GM21737 (cell line): ENCODE measurements around the gene SPINK5.
"Not testable (repeated sequence)": the region's sequence is repeated elsewhere in the genome, so short reads cannot be mapped to it uniquely, and the experiment has no call there.

Experiments
- ATAC-seq: cut with Tn5 transposase; IDR thresholded peaks from one replicate; pipeline ENCODE4 v1.9.1; 2021; ENCODE audit warnings: mild to moderate bottlenecking, moderate library complexity; ENCODE audit not compliant: unreplicated experiment

Gene SPINK5, protein sequence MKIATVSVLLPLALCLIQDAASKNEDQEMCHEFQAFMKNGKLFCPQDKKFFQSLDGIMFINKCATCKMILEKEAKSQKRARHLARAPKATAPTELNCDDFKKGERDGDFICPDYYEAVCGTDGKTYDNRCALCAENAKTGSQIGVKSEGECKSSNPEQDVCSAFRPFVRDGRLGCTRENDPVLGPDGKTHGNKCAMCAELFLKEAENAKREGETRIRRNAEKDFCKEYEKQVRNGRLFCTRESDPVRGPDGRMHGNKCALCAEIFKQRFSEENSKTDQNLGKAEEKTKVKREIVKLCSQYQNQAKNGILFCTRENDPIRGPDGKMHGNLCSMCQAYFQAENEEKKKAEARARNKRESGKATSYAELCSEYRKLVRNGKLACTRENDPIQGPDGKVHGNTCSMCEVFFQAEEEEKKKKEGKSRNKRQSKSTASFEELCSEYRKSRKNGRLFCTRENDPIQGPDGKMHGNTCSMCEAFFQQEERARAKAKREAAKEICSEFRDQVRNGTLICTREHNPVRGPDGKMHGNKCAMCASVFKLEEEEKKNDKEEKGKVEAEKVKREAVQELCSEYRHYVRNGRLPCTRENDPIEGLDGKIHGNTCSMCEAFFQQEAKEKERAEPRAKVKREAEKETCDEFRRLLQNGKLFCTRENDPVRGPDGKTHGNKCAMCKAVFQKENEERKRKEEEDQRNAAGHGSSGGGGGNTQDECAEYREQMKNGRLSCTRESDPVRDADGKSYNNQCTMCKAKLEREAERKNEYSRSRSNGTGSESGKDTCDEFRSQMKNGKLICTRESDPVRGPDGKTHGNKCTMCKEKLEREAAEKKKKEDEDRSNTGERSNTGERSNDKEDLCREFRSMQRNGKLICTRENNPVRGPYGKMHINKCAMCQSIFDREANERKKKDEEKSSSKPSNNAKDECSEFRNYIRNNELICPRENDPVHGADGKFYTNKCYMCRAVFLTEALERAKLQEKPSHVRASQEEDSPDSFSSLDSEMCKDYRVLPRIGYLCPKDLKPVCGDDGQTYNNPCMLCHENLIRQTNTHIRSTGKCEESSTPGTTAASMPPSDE

DNA sequence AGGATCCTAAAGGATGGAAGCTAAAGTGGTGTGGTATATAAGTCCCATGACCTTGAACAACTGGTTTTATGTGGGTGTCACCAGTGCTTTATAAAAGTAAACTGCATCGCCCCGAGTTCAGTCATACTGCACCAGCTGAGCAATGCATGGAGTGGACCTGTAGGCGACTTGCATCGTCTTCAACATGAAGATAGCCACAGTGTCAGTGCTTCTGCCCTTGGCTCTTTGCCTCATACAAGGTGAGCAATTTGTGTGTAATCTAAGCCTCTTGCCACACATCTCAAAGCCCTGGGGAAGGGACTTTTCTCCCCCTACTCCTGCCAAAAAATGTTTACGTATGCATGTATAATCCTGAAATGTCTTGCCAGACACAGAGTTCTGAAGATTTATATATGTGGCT, at the start of gene SPINK5:
TSS of gene SPINK5 (plus strand) at position 120 of the 400 bp plus-strand sequence. CDS start at position 185, 65 bp downstream.
- no peak for ATAC-seq

DNA sequence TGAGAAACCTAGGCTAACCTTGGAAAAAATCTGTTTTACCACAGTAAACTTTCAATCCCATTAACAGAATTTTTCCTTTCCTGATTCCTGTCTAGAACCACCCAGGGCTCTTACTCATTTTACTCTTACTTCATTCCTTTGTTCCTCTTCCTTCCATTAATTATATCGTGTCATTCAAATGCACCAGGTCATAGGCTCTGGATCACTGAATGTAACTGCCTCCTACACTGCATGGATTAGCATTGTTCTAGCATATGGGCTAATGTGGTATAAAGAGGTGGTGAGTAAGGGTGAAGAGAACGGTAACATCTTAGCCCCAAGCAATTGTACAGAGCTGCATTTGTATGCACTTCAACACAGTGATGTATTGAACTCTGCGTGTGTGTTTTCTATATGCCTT, 49.5 kb upstream of the SPINK5 start:
- no peak for ATAC-seq

DNA sequence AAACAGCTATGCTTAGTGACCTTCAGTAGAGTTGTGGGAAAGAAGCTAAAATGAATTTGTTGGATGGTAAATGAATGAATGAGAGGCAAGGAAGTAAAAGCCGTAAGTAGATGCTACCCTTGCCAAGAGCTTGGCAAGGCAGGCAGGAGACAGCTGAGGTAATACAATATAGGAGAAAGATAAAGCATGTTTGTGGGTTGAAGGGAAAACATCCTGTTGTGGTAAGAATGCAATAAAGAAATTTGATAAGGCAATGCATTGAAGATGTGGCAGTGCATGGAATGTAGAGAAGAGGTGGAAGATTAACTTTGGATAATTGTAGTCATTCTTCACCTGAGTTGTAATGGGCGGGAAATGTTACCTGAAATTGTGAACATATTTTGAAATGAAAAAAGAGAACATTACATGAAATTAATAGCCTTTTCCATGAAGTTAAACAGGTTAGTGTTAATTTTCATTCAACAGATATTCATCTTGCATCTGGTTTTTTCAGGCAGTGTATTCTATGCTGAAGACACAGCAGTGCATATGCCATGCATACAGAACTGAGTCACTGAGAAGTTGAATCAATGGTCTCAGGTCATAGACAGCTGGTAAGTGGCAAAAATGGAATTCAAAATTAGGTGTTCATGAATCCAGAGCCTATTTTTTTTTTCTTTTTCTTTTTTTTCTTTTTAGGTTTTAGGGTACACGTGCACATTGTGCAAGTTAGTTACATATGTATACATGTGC, 43.4 kb upstream of the SPINK5 start:
- no peak for ATAC-seq

DNA sequence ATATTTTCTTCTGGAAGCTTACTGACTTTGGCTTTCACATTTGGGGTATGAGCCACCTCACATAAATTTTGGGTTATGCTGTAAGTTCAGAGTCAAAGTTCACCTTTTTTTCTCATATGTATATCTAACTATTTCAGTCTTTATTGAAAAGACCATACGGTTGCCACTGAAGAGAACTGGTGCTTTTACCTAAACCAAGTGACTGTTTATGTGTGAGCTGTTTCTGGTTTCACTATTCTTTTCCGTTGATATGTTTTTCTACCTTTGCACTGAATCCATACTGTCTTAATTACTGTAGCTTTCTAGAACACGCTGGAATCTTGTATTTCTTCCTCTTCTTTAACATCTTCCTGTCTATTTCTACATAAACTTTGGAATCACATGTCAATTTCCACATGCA, 36.3 kb upstream of the SPINK5 start:
- ATAC-seq = no peak

DNA sequence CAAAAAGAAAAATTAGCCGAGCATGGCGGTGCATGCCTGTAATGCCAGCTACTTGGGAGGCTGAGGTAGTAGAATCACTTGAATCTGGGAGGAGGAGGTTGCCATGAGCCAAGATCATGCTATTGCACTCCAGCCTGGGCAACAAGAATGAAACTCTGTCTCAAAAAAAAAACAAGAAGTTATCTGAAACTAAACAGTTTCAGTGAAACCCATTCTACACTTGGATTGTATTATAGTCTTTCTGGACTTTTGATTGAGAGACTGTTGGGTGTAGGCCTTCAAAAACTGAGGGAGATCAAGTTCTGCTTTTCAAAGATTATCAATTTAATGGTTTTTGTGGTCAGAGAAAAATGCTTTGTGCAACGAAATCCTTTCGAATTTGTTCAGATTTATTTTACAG, 34.6 kb upstream of the SPINK5 start:
- no peak for ATAC-seq

DNA sequence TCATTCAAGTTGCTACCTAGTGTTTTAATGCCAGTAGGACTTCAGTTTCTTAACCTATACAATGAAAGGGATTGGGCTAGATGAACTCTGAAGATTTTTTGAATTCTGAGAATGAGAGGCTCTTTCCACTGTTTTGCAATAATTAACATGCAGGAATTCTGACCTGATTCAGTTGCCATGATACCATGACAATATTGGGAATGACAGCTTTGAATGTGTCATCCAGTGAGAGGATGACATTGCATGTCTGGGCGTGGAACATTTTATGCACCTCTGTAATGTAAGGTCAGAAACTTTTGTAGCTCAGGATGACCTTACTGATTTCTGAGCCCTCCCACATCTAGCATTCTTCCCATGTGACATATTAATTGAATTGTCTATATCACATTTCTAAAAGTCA, 30.6 kb upstream of the SPINK5 start:
- no peak for ATAC-seq

DNA sequence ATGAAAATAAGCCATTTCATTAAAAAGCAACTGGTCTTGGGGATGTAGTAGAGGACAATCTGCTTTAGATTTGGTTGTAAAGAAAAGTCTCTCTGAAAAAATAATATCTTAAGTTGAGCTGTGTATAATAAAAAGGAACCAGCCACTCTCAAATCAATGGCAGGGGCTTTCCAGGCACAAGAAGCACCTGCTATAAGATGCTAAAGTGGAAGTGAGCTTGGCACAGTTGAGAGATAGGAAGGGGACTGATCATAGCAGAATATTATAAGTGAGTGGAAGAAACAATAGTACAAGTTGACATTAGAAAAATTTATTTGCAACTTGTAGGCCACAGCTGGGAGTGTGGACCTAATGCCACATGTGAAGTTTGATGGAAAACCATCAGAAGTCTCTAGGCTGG, 28.1 kb upstream of the SPINK5 start:
- no peak for ATAC-seq

DNA sequence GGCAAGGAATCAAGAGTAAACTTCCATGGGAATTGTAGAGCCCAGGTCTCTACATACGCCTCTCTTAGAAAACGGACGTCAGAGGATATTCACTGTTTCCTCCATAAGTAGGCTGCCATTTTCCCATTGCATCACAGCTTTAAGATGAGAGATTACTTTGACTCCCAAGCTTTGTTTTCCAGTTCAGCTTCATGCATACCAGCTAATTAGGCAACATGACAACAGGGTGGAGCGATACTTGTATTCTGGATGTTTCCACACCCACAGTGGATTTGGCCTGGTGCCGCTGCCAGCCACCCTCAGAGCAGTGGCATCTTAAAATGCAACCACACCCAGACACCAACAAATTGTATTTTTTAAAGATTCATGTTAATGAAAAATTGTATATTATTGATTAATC, 20.9 kb upstream of the SPINK5 start:
- no peak for ATAC-seq

DNA sequence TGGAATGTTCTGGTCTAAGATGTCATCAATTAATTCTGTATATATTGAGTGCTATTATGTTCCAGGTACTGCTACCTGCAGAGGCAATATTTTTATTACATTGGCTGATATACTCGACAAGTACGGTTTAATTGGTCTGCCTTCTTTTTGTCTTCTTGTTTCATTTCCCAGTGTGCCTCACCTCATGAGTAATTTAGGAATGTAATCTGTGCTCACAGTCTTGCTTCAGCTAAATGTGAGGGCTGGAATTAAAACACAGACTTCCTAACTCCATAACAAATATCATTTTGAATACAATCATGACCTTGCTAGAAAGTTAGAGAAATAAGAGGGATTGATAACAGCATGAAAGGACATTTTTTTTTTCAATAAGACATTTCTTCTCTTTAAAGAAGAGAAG, 20.1 kb upstream of the SPINK5 start:
- no peak for ATAC-seq

DNA sequence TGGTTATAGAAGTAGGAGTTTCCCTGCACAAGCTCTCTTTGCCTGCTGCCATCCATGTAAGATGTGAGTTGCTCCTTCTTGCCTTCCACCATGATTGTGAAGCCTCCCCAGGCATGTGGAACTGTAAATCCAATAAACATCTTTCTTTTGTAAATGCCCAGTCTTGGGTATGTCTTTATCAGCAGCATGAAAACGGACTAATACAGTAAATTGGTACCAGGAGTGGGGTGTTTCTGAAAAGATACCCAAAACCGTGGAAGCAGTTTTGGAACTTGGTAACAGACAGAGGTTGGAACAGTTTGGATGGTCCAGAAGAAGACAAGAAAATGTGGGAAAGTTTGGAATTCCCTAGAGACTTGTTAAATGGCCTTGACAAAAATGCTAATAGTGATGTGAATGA, 8.6 kb upstream of the SPINK5 start:
- not testable (repeated sequence) for ATAC-seq

DNA sequence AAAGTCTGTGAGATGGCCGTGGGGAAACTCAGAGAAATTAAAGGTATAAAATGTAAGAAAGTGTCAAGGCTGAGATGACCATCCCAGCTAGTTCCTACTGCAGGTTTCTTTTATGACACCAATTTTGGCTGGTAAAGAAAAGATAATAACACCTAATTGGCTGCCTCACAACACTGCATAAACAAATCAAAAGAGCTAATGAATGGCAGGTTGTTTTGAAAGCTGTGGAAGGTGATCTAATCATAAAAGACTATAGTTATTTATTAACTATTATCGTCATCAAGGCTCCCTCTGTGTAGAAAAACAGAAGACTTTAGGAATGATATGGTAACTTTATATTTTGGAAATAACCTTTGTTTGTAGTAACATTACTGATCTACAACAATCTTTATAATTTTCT, 3.5 kb upstream of the SPINK5 start:
- ATAC-seq = no peak

DNA sequence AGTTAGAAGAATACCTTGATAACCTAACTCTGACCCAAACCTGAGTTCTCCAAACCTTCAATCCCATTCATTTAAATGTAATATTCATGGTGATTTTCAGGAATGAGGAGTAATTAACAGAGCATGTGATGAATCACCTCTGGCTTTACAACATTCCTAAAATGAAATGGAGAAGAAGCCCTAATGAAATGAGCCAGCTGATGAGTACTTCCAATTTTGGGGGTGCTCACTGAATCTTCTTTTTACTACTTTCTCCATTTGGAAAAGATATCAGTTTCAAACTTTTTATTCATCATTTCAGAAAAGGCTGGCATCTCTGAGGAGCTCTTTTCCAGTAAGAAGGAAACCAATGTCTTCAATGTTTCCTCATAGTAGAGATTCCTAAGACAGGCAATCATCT, 2.9 kb upstream of the SPINK5 start:
- no peak for ATAC-seq

DNA sequence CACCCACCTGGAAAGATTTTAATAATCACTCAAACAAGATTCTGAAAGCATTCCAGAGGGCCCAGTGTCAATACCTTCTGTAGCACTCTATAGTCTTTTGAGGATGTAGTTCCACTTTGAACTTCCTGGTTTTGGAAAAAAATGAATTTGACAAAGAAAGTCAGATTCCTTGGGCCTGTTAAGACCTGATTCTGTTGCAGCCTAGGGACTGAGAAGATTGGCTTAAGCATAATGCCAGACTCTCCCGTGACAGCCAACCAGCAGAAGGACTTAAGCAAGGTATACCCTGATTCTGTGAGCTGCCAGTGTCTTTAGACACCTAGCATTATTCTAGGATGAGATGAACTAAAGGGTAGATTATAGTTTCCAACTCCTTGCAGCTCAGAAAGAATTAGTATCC, 6.8 kb downstream of the SPINK5 start:
- no peak for ATAC-seq

DNA sequence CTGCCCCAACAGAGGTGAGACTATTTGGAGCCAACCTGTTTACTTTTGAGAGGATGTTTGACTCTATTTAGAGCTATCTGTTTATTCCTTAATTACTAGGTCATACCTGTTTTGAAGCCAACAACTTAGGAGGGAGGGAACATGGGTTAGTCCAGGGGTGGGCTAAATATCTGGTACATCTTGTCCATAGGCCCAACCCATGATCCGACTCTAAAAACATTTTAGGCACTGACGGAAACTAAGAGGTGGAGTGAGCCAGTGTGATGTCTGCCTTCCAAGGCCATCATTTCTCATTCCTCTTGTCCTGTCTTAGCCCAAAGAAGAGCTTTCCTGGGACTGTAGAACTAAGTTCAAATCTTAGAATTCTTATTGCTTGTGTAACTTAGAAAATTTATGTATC, 8.4 kb downstream of the SPINK5 start:
- ATAC-seq = no peak

DNA sequence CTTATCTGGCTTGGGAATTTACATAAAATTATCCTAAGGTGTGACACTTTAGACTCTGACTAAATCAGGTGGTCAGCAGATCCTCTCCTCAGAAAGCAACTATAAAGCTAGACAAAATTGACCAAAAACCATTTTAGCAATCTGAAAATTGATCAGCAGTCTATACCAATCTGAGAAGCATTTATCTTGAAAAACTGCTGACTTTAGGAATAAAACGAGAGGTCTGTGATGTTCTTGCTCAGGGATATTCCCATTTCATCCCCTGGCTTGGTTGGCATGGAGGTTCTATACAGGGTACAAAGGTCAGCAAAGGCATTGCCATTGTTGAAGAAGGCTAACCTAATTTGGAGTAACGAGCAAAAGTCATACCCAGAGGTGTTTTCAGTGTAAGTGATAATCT, 11.7 kb downstream of the SPINK5 start:
- no peak for ATAC-seq

DNA sequence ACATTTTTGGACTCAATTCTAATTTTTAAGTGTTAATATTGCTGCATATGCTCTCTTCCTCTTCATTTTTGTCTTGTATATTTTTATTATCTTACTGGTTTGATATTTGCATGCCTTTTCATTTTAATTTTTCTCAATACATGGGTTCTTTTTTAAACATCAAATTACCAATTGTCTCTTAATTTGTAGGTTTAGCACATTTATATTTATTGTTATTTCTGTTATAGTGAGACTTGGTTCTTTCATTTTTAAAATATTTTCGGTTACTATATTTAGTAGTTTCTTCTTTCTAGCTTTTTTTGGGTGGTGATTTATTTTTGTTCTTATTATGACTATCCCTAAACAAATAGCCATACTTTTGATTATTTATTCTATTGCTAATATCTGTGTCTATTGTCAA, 19.4 kb downstream of the SPINK5 start:
- ATAC-seq = no peak

DNA sequence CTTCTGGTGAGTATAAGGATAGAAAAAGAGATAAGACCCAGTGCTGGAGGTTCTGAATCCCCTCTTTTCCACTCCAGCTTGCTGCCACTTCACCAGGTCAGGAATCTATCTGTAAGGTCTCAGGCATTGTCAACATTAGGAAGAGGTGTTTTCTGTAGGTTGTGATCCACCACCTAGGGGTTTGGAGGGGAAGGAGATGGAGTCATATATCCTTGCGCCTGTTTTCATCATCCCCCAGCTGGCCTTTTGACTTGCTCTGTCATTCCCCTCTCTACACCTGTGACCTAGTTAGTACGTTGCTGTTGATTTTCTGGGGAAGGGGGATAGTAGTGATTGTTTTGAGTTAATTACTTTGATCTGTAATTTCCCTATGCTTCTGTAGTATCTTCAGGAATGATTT, 20.5 kb downstream of the SPINK5 start:
- no peak for ATAC-seq

DNA sequence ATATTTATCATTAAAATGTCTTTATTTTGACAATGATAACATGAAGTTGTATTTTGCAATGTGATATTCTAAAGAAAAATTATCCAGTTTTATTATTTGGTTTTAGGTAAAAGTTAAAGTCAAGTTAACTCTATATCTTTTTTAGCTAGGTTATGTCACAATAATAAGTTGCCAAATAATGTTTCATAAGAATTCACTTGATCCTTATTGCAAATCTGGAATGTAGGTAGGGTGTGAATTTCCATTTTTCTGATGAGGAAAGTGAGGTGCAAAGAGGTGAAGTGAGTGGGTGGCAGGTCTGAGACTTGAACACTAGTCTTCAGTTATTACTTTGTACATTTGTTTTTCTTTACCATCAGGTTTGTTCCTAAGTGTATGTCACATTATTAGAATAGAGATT, 21.5 kb downstream of the SPINK5 start:
- no peak for ATAC-seq

DNA sequence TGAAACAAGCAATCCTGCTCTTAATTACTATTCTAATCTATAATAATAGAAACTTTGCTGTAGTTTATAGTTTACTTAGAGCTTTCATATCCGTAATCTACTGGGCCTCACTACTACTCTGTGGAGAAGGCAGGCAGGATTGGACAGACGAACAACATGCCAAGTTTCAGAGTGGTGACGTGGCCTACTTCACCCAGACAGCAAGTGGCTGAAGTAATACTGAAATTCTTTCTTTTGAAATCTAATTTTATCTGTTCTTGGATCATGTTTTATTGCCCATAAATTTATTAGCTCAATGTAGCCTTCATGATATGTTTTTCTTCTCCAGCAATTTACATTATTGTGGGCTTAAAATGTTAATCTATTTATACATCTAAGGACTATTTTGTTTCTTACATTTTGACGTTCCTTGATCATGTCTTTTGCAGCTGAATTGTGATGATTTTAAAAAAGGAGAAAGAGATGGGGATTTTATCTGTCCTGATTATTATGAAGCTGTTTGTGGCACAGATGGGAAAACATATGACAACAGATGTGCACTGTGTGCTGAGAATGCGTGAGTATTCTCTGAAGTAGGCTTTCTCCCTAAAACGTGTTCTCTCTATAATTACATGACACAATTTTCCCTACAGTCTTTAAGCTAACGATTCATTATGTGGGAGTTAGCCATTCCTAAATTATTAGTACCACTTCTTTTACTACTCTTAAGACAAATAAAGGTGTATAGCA, 22.4 kb downstream of the SPINK5 start:
- ATAC-seq = no peak

DNA sequence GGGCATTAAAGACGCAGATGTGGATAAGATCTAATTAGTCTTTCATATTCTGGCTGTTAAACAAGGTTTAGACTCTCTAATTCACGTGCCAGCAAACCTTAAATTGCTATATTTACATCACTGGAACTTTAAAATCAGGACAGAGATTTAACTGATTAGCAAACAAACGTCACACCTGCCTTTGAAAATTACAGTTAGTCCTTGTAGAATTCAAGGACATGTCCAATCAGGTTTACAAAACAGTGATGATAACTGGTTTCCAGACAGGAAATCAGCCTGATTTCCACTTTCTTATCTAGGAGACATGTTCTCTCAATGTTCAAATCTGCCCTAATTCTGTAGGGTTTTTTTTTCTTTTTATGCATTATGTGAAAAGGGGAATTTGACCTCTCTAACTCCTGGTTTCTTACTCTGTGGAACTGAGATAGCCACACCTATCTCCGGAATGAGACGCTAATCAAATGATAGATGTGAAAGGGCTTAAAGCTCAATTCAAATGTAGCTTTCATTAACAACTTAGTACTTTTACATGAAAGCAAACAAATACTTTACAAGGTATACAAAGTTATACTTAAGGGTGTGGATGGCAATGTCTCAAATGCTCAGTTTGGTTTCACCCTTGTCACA, 26.5 kb downstream of the SPINK5 start:
- no peak for ATAC-seq
